ENCODE data around the gene CDK6. TPM values are rescaled to one million over a fixed set of nuclear protein-coding genes. Genes with fewer than 3 reads are reported as not detected.

The CDK6 gene
- total RNA-seq, 4 donors from 2014 or later = 19.7 to 51.1 (median 33.8) TPM

DNA sequence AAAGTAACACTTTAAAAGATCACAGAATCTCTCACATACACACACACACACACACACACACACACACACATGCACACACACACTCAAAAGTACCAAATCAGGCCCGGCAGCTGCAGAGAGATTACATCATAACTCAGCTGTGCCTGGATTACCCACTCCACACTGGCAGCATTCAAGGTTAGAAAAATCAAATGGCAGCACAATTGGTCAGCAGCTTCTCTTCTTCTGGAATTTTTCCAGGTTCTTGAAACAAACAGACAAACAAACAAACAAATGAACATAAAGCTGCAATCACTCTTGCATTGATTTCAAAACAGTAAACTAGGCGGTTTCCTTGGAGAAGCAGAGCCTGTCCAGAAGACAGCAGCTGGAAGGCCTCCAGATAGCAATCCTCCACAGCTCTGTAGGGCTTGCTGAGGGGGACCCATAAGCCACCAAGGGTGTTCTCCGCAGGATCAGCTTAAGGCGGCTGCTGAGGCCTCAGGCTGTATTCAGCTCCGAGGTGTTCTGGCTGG lies 221.7 kb downstream of the CDK6 start:
- no peak overlapping the region for H3K27ac ChIP-seq
- peaks cover 0 to 37% of the 10 kb centered on the region in 2 donors for H3K36me3 ChIP-seq
- no peak for ATAC-seq
- peaks cover 0 to 22% (median 0%) of the 10 kb centered on the region in 3 donors for H3K4me1 ChIP-seq
- no peaks in the 10 kb centered on the region for H3K9me3 ChIP-seq
- H3K4me3 ChIP-seq = no peak overlapping the region
- no peak for TF ChIP-seq POLR2AphosphoS5 (IDR thresholded peaks at IDR 0.05)
- TF ChIP-seq POLR2A (IDR thresholded peaks at IDR 0.05) = no peak
- TF ChIP-seq, protein P1, sequence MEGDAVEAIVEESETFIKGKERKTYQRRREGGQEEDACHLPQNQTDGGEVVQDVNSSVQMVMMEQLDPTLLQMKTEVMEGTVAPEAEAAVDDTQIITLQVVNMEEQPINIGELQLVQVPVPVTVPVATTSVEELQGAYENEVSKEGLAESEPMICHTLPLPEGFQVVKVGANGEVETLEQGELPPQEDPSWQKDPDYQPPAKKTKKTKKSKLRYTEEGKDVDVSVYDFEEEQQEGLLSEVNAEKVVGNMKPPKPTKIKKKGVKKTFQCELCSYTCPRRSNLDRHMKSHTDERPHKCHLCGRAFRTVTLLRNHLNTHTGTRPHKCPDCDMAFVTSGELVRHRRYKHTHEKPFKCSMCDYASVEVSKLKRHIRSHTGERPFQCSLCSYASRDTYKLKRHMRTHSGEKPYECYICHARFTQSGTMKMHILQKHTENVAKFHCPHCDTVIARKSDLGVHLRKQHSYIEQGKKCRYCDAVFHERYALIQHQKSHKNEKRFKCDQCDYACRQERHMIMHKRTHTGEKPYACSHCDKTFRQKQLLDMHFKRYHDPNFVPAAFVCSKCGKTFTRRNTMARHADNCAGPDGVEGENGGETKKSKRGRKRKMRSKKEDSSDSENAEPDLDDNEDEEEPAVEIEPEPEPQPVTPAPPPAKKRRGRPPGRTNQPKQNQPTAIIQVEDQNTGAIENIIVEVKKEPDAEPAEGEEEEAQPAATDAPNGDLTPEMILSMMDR (IDR thresholded peaks at IDR 0.05) = no peak
- TF ChIP-seq EP300 (IDR thresholded peaks at IDR 0.05) = no peak
- no peaks in the 10 kb centered on the region for H3K27me3 ChIP-seq
- WGBS, 2 donors (ENCODE audit: low coverage in 1 of 2) = 40 to 42% methylated on average over 2 of the region's 5 CpGs

GRCh38 chr7:92613720-92614119 lies 222.7 kb downstream of the CDK6 start:
- Histone ChIP-seq H3K36me3 (peaks cover 0 to 37% of the 10 kb centered on the region in 2 donors), H3K4me1 (peaks cover 0 to 24% (median 0%) of the 10 kb centered on the region in 3 donors), H3K27me3 (no peaks in the 10 kb centered on the region), H3K4me3 (no peak overlapping the region), H3K27ac (no peak overlapping the region), H3K9me3 (no peaks in the 10 kb centered on the region)
- WGBS, 2 donors (ENCODE audit: low coverage in 1 of 2) = 74 to 85% methylated on average over 2 to 3 of the region's 3 CpGs
- TF ChIP-seq POLR2AphosphoS5 (IDR thresholded peaks at IDR 0.05) = no peak
- no peak for TF ChIP-seq POLR2A (IDR thresholded peaks at IDR 0.05)
- no peak for TF ChIP-seq EP300 (IDR thresholded peaks at IDR 0.05)
- TF ChIP-seq, protein P1 (IDR thresholded peaks at IDR 0.05) = no peak
- no peak for ATAC-seq

GRCh38 chr7:92613214-92613613 lies 223.2 kb downstream of the CDK6 start:
- Histone ChIP-seq H3K4me1 (peaks cover 0 to 28% (median 0%) of the 10 kb centered on the region in 3 donors), H3K4me3 (no peak overlapping the region), H3K9me3 (no peaks in the 10 kb centered on the region), H3K36me3 (peaks cover 0 to 37% of the 10 kb centered on the region in 2 donors), H3K27ac (no peak overlapping the region), H3K27me3 (no peaks in the 10 kb centered on the region)
- TF ChIP-seq POLR2A (IDR thresholded peaks at IDR 0.05) (no peak), POLR2AphosphoS5 (IDR thresholded peaks at IDR 0.05) (no peak), EP300 (IDR thresholded peaks at IDR 0.05) (no peak)
- TF ChIP-seq, protein P1 (IDR thresholded peaks at IDR 0.05) = no peak
- no peak for ATAC-seq

DNA sequence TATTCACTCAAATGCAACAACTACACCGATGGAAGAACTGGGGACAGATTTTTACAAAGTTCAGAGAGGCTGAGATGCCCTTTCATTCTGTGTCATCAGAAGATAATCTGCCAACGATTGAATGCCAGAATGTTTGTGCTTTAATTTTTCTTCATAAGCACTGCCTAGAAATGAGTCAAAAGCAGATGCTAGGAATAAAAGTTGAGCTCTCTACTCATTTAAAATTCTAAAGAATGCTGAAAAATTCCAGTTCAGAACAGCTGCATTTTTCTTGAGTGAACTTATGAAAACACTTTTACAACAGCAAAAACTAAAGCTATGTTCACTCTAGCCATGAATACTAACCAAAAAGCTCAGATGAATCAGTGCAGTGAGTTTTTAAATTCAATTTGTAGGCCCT lies 223.9 kb downstream of the CDK6 start:
- H3K27me3 ChIP-seq = no peaks in the 10 kb centered on the region
- no peak for ATAC-seq
- peak overlapping the region in 1 of 4 donors; percentile 3 for H3K27ac ChIP-seq
- TF ChIP-seq POLR2A (IDR thresholded peaks at IDR 0.05) (no peak), POLR2AphosphoS5 (IDR thresholded peaks at IDR 0.05) (no peak), EP300 (IDR thresholded peaks at IDR 0.05) (no peak)
- TF ChIP-seq, protein P1 (IDR thresholded peaks at IDR 0.05) = no peak
- peaks cover 0 to 28% (median 0%) of the 10 kb centered on the region in 3 donors for H3K4me1 ChIP-seq
- no peaks in the 10 kb centered on the region for H3K9me3 ChIP-seq
- WGBS, 2 donors (ENCODE audit: low coverage in 1 of 2) = 60 to 67% methylated on average over 2 of the region's 2 CpGs
- H3K4me3 ChIP-seq = no peak overlapping the region
- peaks cover 0 to 30% of the 10 kb centered on the region in 2 donors for H3K36me3 ChIP-seq

- Histone ChIP-seq H3K9me3 (no peaks in the 10 kb centered on the region), H3K4me3 (no peak overlapping the region), H3K4me1 (peaks cover 0 to 28% (median 0%) of the 10 kb centered on the region in 3 donors), H3K36me3 (peaks cover 0 to 22% of the 10 kb centered on the region in 2 donors), H3K27me3 (no peaks in the 10 kb centered on the region), H3K27ac (no peak overlapping the region)
- no peak for TF ChIP-seq POLR2A (IDR thresholded peaks at IDR 0.05)
- no peak for TF ChIP-seq POLR2AphosphoS5 (IDR thresholded peaks at IDR 0.05)
- TF ChIP-seq EP300 (IDR thresholded peaks at IDR 0.05) = no peak
- TF ChIP-seq, protein P1 (IDR thresholded peaks at IDR 0.05) = no peak
- no peak for ATAC-seq
These were observed 224.6 kb downstream of the CDK6 start for GRCh38 chr7:92611735-92612134.

All from gastroesophageal sphincter (tissue), 4 donors.